ENCODE data around the gene CWC27.

The CWC27 gene

DNA sequence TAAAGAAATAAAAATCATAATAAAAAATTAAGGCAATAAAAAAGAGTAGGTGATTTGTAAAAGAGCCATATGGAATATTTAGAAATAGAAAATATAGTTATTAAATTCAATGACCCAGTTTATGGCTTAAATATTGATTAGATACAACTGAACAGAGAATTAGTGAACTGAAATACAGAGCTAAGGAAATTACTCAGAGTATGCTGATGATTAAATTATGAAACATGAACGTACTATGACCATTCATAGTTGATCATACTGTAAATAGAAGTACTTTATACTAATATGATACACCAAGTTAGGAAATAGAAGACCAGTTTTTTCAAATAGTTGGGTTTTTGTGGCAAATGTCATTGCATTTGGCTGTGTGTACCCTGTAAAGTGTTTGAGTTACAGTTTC is 194.5 kb downstream of the CWC27 start:
- FAIRE-seq (no peak), DNase-seq (ENCODE audit: insufficient read length) (no peak)
- TF ChIP-seq TAF1 (IDR thresholded peaks at IDR 0.05; ENCODE audit: borderline replicate concordance, low read depth, low read length) (no peak), POLR2AphosphoS5 (IDR thresholded peaks at IDR 0.05; ENCODE audit: low read depth, low read length) (no peak), POLR2A (IDR thresholded peaks at IDR 0.05; ENCODE audit: low read depth, low read length) (no peak)

DNA sequence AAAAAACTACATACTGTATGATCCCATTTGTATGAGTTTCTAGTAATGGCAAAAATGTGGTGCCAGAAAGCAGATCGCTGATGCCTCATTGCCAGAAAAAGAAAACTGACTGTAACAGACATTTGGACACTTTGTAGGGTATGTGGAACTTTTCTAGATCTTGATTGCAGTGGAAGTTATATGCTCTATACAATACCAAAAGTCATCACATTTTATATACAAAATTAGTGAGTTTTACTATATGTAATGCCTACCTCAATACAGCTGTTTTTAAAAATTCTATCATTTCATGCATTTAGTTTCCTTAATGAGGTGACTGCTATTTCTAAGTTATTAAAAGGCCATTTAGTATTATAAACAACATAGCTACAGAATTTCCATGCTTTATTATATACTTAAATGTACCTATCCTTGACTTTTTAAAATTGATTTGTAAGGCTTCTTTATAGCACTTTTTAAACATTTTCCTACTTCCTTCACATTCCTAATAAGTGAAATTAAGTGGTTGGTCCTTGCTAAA is 199.9 kb downstream of the CWC27 start:
- TF ChIP-seq TAF1 (IDR thresholded peaks at IDR 0.05; ENCODE audit: borderline replicate concordance, low read depth, low read length) (no peak), POLR2AphosphoS5 (IDR thresholded peaks at IDR 0.05; ENCODE audit: low read depth, low read length) (no peak), POLR2A (IDR thresholded peaks at IDR 0.05; ENCODE audit: low read depth, low read length) (no peak)
- no peak for DNase-seq (ENCODE audit: insufficient read length)
- FAIRE-seq = no peak

DNA sequence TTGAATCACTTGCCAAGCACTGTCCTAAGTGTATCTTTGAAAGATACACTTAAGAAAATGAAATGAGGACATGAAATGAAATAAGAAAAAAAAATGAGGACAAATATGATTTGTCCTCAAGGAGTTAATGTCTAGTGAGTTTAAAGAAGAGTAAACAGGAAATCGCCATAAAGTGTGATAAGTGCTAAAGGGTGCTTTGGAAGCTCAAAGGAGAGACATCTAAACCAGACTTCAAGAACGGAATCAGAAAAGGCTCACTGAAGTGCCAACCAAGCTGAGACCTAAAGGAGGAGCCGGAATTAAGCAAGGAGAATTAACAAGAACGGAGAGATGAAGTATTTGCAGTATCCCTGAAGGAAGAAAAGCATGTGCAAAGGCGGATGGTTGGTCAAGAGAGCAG is 200.8 kb downstream of the CWC27 start:
- TF ChIP-seq POLR2AphosphoS5 (IDR thresholded peaks at IDR 0.05; ENCODE audit: low read depth, low read length) = no peak
- no peak for TF ChIP-seq TAF1 (IDR thresholded peaks at IDR 0.05; ENCODE audit: borderline replicate concordance, low read depth, low read length)
- TF ChIP-seq POLR2A (IDR thresholded peaks at IDR 0.05; ENCODE audit: low read depth, low read length) = no peak
- DNase-seq (ENCODE audit: insufficient read length) (no peak), FAIRE-seq (no peak)

DNA sequence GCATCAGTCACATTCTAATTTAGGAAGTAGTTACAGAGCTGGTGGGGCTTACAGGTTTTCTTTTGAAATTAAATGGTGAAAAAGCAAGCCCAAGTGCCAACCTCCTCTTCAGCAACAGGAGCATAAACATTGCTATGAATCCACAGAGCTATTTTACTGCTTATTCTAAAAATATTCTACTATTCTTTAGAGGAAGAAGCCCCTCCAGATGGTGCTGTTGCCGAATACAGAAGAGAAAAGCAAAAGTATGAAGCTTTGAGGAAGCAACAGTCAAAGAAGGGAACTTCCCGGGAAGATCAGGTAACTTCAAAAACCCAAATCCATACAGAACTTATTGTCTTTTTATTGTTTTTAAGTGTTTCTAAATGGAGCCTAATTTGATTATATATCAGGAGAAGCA is 202.8 kb downstream of the CWC27 start:
- FAIRE-seq (no peak), DNase-seq (ENCODE audit: insufficient read length) (no peak)
- TF ChIP-seq TAF1 (IDR thresholded peaks at IDR 0.05; ENCODE audit: borderline replicate concordance, low read depth, low read length) (no peak), POLR2A (IDR thresholded peaks at IDR 0.05; ENCODE audit: low read depth, low read length) (no peak), POLR2AphosphoS5 (IDR thresholded peaks at IDR 0.05; ENCODE audit: low read depth, low read length) (no peak)

DNA sequence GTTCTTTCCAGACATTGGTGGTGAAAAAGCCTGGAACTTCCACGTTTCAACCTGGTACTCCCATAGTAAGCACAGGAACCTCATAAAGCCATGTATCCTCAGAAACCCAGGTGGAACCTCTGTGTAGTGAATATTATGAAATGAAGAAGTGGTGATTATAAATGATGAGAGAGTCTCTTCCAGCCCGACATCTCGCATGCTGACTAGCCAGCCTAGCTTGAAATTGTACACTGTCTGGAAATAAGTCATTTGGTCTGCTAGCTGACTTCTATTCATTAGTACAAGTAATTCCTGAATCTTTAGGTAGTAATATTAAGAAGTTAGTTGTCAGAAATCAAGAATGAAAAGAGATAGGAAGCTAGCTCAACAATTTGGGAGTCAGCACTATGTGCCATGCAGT is 203.3 kb downstream of the CWC27 start:
- FAIRE-seq (no peak), DNase-seq (ENCODE audit: insufficient read length) (no peak)
- TF ChIP-seq POLR2AphosphoS5 (IDR thresholded peaks at IDR 0.05; ENCODE audit: low read depth, low read length) = no peak
- no peak for TF ChIP-seq TAF1 (IDR thresholded peaks at IDR 0.05; ENCODE audit: borderline replicate concordance, low read depth, low read length)
- TF ChIP-seq POLR2A (IDR thresholded peaks at IDR 0.05; ENCODE audit: low read depth, low read length) = no peak

DNA sequence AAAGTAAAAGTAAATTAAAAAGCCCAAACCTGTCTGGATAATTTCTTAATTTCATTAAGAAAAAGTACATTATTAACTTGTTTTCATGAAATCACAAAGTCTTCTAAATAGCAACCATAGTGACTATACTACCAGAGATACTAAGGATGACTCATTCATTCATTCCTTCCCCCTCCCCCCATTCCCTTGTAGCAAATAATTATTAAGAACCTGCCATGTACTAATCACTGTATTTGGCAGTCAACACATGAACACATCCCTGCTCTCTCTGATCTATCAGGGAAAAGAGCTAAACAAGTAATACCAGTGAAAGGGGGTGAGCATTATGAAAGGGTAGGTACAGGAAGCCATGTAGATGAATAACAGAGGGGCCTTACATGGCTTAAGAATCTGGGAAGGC is 203.9 kb downstream of the CWC27 start:
- DNase-seq (ENCODE audit: insufficient read length) (no peak), FAIRE-seq (no peak)
- TF ChIP-seq POLR2A (IDR thresholded peaks at IDR 0.05; ENCODE audit: low read depth, low read length) (no peak), TAF1 (IDR thresholded peaks at IDR 0.05; ENCODE audit: borderline replicate concordance, low read depth, low read length) (no peak), POLR2AphosphoS5 (IDR thresholded peaks at IDR 0.05; ENCODE audit: low read depth, low read length) (no peak)

DNA sequence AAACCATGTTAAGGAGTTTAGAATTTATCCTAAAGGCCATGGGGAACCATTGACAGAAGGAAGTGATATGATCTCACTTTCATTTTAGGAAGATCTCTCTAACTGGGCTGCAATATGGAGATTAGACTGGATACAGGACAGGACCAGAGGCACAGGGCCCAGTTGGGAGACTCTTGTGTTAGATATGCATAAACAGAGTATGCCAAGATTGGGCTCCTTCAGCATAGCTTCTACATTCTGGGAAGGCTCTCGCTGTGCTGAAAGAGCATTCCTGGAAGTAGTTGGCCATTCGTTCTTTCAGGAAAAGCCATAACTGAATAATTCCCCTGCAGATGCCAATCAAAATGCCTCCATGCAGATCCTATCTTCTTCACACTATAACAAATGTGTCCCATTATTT is 204.5 kb downstream of the CWC27 start:
- FAIRE-seq = no peak
- no peak for DNase-seq (ENCODE audit: insufficient read length)
- TF ChIP-seq TAF1 (IDR thresholded peaks at IDR 0.05; ENCODE audit: borderline replicate concordance, low read depth, low read length) = no peak
- TF ChIP-seq POLR2AphosphoS5 (IDR thresholded peaks at IDR 0.05; ENCODE audit: low read depth, low read length) = no peak
- no peak for TF ChIP-seq POLR2A (IDR thresholded peaks at IDR 0.05; ENCODE audit: low read depth, low read length)

DNA sequence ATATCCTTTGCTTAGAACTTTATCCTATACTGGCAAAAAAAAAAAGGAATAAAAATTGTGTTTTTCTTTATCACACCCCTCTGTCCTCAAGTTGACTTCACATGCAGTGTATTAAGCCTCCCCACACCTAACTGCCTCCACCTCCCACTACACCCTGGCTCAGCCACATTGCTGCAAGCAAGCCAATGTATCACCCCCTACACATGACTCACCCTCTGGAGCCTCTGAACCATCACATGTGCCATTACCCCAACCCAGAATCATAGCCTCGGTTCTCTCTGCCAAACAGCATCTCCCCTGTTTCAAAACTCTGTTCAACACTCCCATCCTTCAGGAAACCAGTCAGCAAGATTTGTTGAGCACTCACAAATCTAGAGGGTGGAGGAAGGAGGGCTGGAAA is 209.0 kb downstream of the CWC27 start:
- FAIRE-seq (no peak), DNase-seq (ENCODE audit: insufficient read length) (no peak)
- TF ChIP-seq POLR2A (IDR thresholded peaks at IDR 0.05; ENCODE audit: low read depth, low read length) (no peak), TAF1 (IDR thresholded peaks at IDR 0.05; ENCODE audit: borderline replicate concordance, low read depth, low read length) (no peak), POLR2AphosphoS5 (IDR thresholded peaks at IDR 0.05; ENCODE audit: low read depth, low read length) (no peak)

DNA sequence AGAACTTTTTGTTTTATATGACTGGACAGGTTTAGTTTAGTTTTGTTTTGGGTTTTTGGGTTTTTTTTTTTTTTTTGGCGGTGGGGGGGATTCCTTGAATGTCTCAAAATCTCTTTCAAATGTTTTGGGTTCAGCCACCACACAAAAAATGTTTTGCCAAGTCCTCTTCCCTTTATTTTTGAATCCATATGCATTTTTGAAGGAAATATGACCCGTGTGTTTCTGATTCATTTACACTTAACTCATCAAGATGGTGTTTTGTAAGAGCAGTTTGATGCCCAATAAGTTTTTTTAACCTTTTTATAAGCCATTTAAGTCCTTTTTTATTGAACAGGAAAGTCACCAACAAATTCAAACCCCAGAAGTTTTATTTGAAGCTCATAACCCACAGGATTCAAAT is 209.8 kb downstream of the CWC27 start:
- DNase-seq (ENCODE audit: insufficient read length) = no peak

DNA sequence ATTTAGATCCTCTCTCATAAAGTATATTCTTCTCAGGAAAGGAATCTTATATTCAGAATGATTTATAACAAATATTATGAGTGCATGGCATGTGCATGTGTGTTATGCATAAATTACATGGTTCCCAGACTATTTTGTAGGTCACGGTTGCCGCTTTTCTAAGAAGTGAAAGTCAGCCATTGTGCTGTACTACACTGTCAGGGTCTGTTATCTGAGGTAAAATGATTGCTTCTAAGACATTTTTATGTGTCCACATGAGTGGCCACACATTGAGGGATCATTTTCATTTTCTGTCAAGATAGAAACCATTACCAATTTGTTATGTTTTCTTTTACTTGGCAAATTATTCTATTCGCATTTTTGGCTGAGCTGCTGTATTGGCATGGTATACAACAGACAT is 210.8 kb downstream of the CWC27 start:
- FAIRE-seq = no peak
- no peak for DNase-seq (ENCODE audit: insufficient read length)
- TF ChIP-seq POLR2AphosphoS5 (IDR thresholded peaks at IDR 0.05; ENCODE audit: low read depth, low read length) (no peak), POLR2A (IDR thresholded peaks at IDR 0.05; ENCODE audit: low read depth, low read length) (no peak)

More for the DNA sequence above, 209.8 kb downstream of the CWC27 start:
- FAIRE-seq = no peak
- TF ChIP-seq TAF1 (IDR thresholded peaks at IDR 0.05; ENCODE audit: borderline replicate concordance, low read depth, low read length) (no peak), POLR2A (IDR thresholded peaks at IDR 0.05; ENCODE audit: low read depth, low read length) (no peak), POLR2AphosphoS5 (IDR thresholded peaks at IDR 0.05; ENCODE audit: low read depth, low read length) (no peak)

DNA sequence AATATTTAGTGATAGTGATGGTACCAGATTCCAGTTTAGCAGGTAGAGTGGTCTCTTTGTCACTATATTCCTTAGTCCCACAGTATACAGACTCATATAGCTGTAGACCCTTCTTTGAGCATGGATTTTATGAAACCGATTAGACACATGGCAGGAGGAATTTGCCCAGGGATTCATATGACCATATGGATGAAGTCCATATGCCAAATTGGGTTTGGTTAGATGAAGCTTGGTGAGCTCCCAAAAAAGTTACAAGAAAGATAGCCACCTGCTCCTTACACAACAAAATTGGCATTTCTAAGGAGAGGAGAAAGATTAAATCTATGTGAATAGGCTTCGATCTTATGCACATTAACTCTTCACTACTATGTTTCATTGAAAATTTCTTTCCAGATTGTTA is 211.4 kb downstream of the CWC27 start:
- no peak for DNase-seq (ENCODE audit: insufficient read length)
- TF ChIP-seq POLR2AphosphoS5 (IDR thresholded peaks at IDR 0.05; ENCODE audit: low read depth, low read length) = no peak
- no peak for TF ChIP-seq TAF1 (IDR thresholded peaks at IDR 0.05; ENCODE audit: borderline replicate concordance, low read depth, low read length)
- no peak for TF ChIP-seq POLR2A (IDR thresholded peaks at IDR 0.05; ENCODE audit: low read depth, low read length)
- no peak for FAIRE-seq

DNA sequence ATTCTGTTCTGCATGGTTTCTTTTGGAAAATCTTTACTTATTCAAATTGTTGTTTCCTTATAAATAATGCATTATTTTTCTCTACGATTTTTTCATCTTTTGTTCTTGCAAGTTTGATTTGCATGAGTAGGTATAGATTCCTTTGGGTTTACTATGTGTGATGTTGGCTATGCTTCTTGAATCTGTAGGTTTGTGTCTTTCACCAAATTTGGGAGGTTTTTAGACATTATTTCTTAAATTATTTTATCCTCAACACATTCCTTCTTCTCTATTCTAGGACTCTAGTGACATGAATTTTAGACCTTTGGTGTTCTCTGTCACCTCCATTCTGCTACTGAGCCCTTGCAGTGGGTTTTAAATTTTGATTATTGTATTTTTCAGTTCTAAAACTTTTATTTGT is 219.0 kb downstream of the CWC27 start:
- DNase-seq (ENCODE audit: insufficient read length) (no peak), FAIRE-seq (no peak)
- TF ChIP-seq TAF1 (IDR thresholded peaks at IDR 0.05; ENCODE audit: borderline replicate concordance, low read depth, low read length) (no peak), POLR2AphosphoS5 (IDR thresholded peaks at IDR 0.05; ENCODE audit: low read depth, low read length) (no peak), POLR2A (IDR thresholded peaks at IDR 0.05; ENCODE audit: low read depth, low read length) (no peak)

DNA sequence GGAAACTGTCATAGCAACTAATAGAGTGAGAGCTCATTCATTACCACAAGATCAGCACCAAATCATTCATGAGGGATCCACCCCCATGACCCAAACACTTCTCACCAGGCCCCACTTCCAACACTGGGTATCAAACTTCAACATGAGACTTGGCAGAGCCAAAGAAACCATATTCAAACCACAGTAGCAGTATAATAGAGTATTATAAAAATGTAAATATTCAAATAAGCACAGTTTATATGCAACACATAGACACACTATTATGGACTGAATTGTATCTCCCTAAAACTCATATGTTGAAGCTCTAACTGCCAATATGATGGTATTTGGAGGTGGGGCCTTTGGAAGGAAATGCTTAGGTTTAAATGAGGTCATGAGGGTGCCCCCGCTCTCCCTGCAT is 240.5 kb downstream of the CWC27 start:
- FAIRE-seq = no peak
- TF ChIP-seq TAF1 (IDR thresholded peaks at IDR 0.05; ENCODE audit: borderline replicate concordance, low read depth, low read length) = no peak
- no peak for TF ChIP-seq POLR2A (IDR thresholded peaks at IDR 0.05; ENCODE audit: low read depth, low read length)
- no peak for TF ChIP-seq POLR2AphosphoS5 (IDR thresholded peaks at IDR 0.05; ENCODE audit: low read depth, low read length)
- no peak for DNase-seq (ENCODE audit: insufficient read length)
